Muscle of leg (tissue), 11 donors: Measurements from ENCODE around the gene TTLL3. TPM values are rescaled to one million over a fixed set of nuclear protein-coding genes. Genes with fewer than 3 reads are reported as not detected.

Source experiments
- DNase-seq: peaks from one replicate; pipeline ENCODE4 v3.0.0; 2013
- H3K27ac ChIP-seq: one replicate; pipeline ENCODE4 v1.5.1; 2013; ENCODE audit warnings: mild to moderate bottlenecking, low read length, control low read depth
- H3K27me3 ChIP-seq: one replicate; pipeline ENCODE4 v1.6.1; 2013; ENCODE audit warnings: low read length; ENCODE audit not compliant: control insufficient read depth, insufficient read depth
- H3K36me3 ChIP-seq: one replicate; pipeline ENCODE4 v1.6.1; 2013; ENCODE audit warnings: low read length; ENCODE audit not compliant: control insufficient read depth, insufficient read depth
- H3K4me1 ChIP-seq: one replicate; pipeline ENCODE4 v1.6.1; 2013; ENCODE audit warnings: low read length; ENCODE audit not compliant: control insufficient read depth, insufficient read depth
- H3K4me3 ChIP-seq: one replicate; pipeline ENCODE4 v1.5.1; 2013; ENCODE audit warnings: low read length, control low read depth
- H3K9me3 ChIP-seq: replicated peaks from 2 replicates; pipeline ENCODE4 v1.6.1; 2013; ENCODE audit warnings: low read depth, low read length; ENCODE audit not compliant: control insufficient read depth
- WGBS: methylation state at CpG from one replicate; pipeline ENCODE4 v1.1.5; 2013; ENCODE audit warnings: missing lambda C conversion rate; ENCODE audit not compliant: insufficient coverage; 5-methylcytosine and 5-hydroxymethylcytosine counted together
- polyA plus RNA-seq, 8 donors: library from polyadenylated mRNA; unstranded; fragments of 120-200 nt; gene quantifications; one replicate each; pipeline versions ENCODE4 v1.2.1 to v1.2.3, GENCODE V29; 2013; ENCODE audit warnings: inconsistent platforms in 1 of 8, low replicate concordance in 1 of 8; ENCODE audit not compliant: insufficient read length in 8 of 8, insufficient read depth in 1 of 8
- total RNA-seq: library from RNA; stranded (reverse); fragments of 120-200 nt; gene quantifications from one replicate; pipeline ENCODE4 v1.2.4, GENCODE V29; 2013

The TTLL3 gene
- total and polyA plus RNA-seq, 9 donors = 12.6 to 35.7 (median 23.8) TPM

- no peak overlapping the region for H3K27ac ChIP-seq
- H3K4me1 ChIP-seq = peaks cover 13% of the 10 kb centered on the region
- no peaks in the 10 kb centered on the region for H3K9me3 ChIP-seq
- H3K27me3 ChIP-seq = no peaks in the 10 kb centered on the region
- no peak overlapping the region for H3K4me3 ChIP-seq
- H3K36me3 ChIP-seq = peaks cover 66% of the 10 kb centered on the region
- DNase-seq = no peak
- WGBS = no CpG with 5 or more reads among the region's 5 CpGs
Measured at GRCh38 chr3:9804996-9805395, 5.1 kb upstream of the TTLL3 start.

GRCh38 chr3:9806137-9806536, 3.9 kb upstream of the TTLL3 start:
- Histone ChIP-seq H3K4me1 (peaks cover 21% of the 10 kb centered on the region), H3K36me3 (peaks cover 58% of the 10 kb centered on the region)
- 70% methylated on average over 2 of the region's 12 CpGs for WGBS

GRCh38 chr3:9806688-9807589, 3.1 kb upstream of the TTLL3 start:
- Histone ChIP-seq H3K4me3 (no peak overlapping the region), H3K27me3 (no peaks in the 10 kb centered on the region), H3K27ac (no peak overlapping the region), H3K36me3 (peaks cover 54% of the 10 kb centered on the region), H3K4me1 (peaks cover 21% of the 10 kb centered on the region), H3K9me3 (no peaks in the 10 kb centered on the region)
- 99% methylated on average over 6 of the region's 7 CpGs for WGBS
- DNase-seq = no peak

More at GRCh38 chr3:9806137-9806536, 3.9 kb upstream of the TTLL3 start:
- Histone ChIP-seq H3K27me3 (no peaks in the 10 kb centered on the region), H3K4me3 (no peak overlapping the region), H3K27ac (no peak overlapping the region), H3K9me3 (no peaks in the 10 kb centered on the region)
- no peak for DNase-seq

GRCh38 chr3:9807981-9808344, 2.1 kb upstream of the TTLL3 start:
- DNase-seq = no peak
- Histone ChIP-seq H3K27me3 (no peaks in the 10 kb centered on the region), H3K4me1 (peaks cover 21% of the 10 kb centered on the region), H3K9me3 (no peaks in the 10 kb centered on the region), H3K27ac (no peak overlapping the region), H3K36me3 (peaks cover 53% of the 10 kb centered on the region), H3K4me3 (no peak overlapping the region)
- no CpG with 5 or more reads among the region's 2 CpGs for WGBS

- DNase-seq = no peak
- Histone ChIP-seq H3K9me3 (no peaks in the 10 kb centered on the region), H3K27ac (peak overlapping the region; percentile 90), H3K4me1 (peaks cover 21% of the 10 kb centered on the region), H3K36me3 (peaks cover 52% of the 10 kb centered on the region), H3K4me3 (no peak overlapping the region), H3K27me3 (no peaks in the 10 kb centered on the region)
- no CpG with 5 or more reads among the region's 7 CpGs for WGBS
Measured at GRCh38 chr3:9808345-9809037, 1.6 kb upstream of the TTLL3 start.

GRCh38 chr3:9809239-9809614, 835 bp upstream of the TTLL3 start:
- WGBS = 73% methylated on average over 4 of the region's 4 CpGs
- H3K4me1 ChIP-seq = peaks cover 21% of the 10 kb centered on the region
- H3K27ac ChIP-seq = peak overlapping the region; percentile 90
- no peak for DNase-seq
- H3K36me3 ChIP-seq = peaks cover 48% of the 10 kb centered on the region
- H3K27me3 ChIP-seq = no peaks in the 10 kb centered on the region
- no peaks in the 10 kb centered on the region for H3K9me3 ChIP-seq
- peak overlapping the region; percentile 51 for H3K4me3 ChIP-seq

GRCh38 chr3:9810433-9810770, 340 bp downstream of the TTLL3 start:
- peak overlapping the region; percentile 62 for H3K27ac ChIP-seq
- peaks cover 41% of the 10 kb centered on the region for H3K36me3 ChIP-seq
- peaks cover 21% of the 10 kb centered on the region for H3K4me1 ChIP-seq
- DNase-seq = peak; percentile 65
- peak overlapping the region; percentile 51 for H3K4me3 ChIP-seq
- 4% methylated on average over 9 of the region's 18 CpGs for WGBS
- H3K9me3 ChIP-seq = no peaks in the 10 kb centered on the region
- no peaks in the 10 kb centered on the region for H3K27me3 ChIP-seq

GRCh38 chr3:9810846-9811245, 784 bp downstream of the TTLL3 start:
- DNase-seq = no peak
- peak overlapping the region; percentile 51 for H3K4me3 ChIP-seq
- no peaks in the 10 kb centered on the region for H3K9me3 ChIP-seq
- peaks cover 40% of the 10 kb centered on the region for H3K36me3 ChIP-seq
- H3K27me3 ChIP-seq = no peaks in the 10 kb centered on the region
- H3K4me1 ChIP-seq = peaks cover 21% of the 10 kb centered on the region
- WGBS = 49% methylated on average over 10 of the region's 10 CpGs
- H3K27ac ChIP-seq = peak overlapping the region; percentile 62

- no peak overlapping the region for H3K27ac ChIP-seq
- H3K4me3 ChIP-seq = no peak overlapping the region
- no peak for DNase-seq
- H3K9me3 ChIP-seq = no peaks in the 10 kb centered on the region
- 89% methylated on average over 4 of the region's 9 CpGs for WGBS
- H3K36me3 ChIP-seq = peaks cover 22% of the 10 kb centered on the region
- no peaks in the 10 kb centered on the region for H3K27me3 ChIP-seq
- H3K4me1 ChIP-seq = peaks cover 21% of the 10 kb centered on the region
Measured at GRCh38 chr3:9812870-9813483, 2.9 kb downstream of the TTLL3 start.

GRCh38 chr3:9815986-9816385, 5.9 kb downstream of the TTLL3 start:
- peaks cover 2% of the 10 kb centered on the region for H3K4me1 ChIP-seq
- no peak for DNase-seq
- H3K27me3 ChIP-seq = no peaks in the 10 kb centered on the region
- no peak overlapping the region for H3K4me3 ChIP-seq
- peaks cover 26% of the 10 kb centered on the region for H3K36me3 ChIP-seq
- WGBS = 94% methylated on average over 5 of the region's 9 CpGs
- H3K9me3 ChIP-seq = no peaks in the 10 kb centered on the region
- no peak overlapping the region for H3K27ac ChIP-seq
